NT2/D1 (cell line): ENCODE results near the gene G2E3.

Experiments
- SUZ12 ChIP-seq: IDR thresholded peaks from 2 replicates; pipeline ENCODE4 v1.6.1; 2011; ENCODE audit not compliant: insufficient read length, insufficient read depth; ENCODE audit errors: extremely low read depth
- YY1 ChIP-seq: IDR thresholded peaks from 2 replicates; pipeline ENCODE4 v1.6.1; 2011; ENCODE audit not compliant: insufficient read length, insufficient read depth
- ZNF274 ChIP-seq: IDR thresholded peaks from 2 replicates; pipeline ENCODE4 v1.6.1; 2011; ENCODE audit warnings: mild to moderate bottlenecking, low read depth, low read length

DNA sequence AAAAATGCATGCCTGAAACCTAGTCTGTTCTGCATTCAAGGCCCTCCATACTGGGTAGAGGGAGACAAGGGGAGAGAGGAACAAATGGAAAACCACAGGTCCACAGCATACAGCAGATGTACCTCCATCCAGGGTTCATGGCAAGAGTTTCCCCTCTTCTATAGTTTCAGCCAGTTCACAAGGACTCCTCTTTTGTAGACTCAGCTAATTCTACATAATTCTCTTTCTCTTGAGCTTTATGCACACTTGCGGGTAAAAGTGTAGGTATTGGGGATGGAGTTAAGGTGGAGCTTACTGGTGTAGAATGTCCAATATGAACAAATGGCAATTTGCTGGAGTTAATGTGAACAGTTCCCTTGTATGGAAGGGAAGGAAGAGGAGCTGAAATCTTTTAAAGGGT, 23.4 kb downstream of the G2E3 start:
- TF ChIP-seq YY1 (no peak), ZNF274 (no peak), SUZ12 (no peak)
